Psoas muscle (tissue), 8 donors: Measurements from ENCODE around the gene ASTN2. TPM values are rescaled to one million over a fixed set of nuclear protein-coding genes. Genes with fewer than 3 reads are reported as not detected.

Experiments used
- ATAC-seq, 4 donors: fragments of 200-7000 bp; cut with Tn5 transposase; one replicate each; pipeline ENCODE4 v1.9.1; 2020; ENCODE audit warnings: moderate library complexity in 3 of 4, mild to moderate bottlenecking in 2 of 4
- DNase-seq, 2 donors: peaks; one replicate each; pipeline ENCODE4 v3.0.0-alpha.2; 2020
- H3K27ac ChIP-seq: fragments of 200-600 bp; one replicate; pipeline ENCODE4 v1.8.0; 2022
- H3K27me3 ChIP-seq, 3 donors: fragments of 200-600 bp in 1 of 3; one replicate each; pipeline versions ENCODE4 v1.6.1 to v1.8.0; 2013 to 2022; ENCODE audit warnings: low read length in 2 of 3, mild to moderate bottlenecking in 2 of 3, moderate library complexity in 1 of 3; ENCODE audit not compliant: insufficient read depth in 3 of 3
- H3K36me3 ChIP-seq, 2 donors: fragments of 200-600 bp in 1 of 2; one replicate each; pipeline versions ENCODE4 v1.6.1 to v1.8.0; 2013 to 2022; ENCODE audit warnings: low read depth in 1 of 2, mild to moderate bottlenecking in 1 of 2, moderate library complexity in 1 of 2; ENCODE audit not compliant: insufficient read depth in 1 of 2
- H3K4me1 ChIP-seq: fragments of 200-600 bp; one replicate; pipeline ENCODE4 v1.8.0; 2022
- H3K4me3 ChIP-seq: fragments of 200-600 bp; one replicate; pipeline ENCODE4 v1.8.0; 2022; ENCODE audit warnings: mild to moderate bottlenecking
- H3K9me3 ChIP-seq: fragments of 200-600 bp; one replicate; pipeline ENCODE4 v1.8.0; 2022
- WGBS, 3 donors: extraction: QIAGEN DNeasy Blood & Tissue Kit; methylation state at CpG; one replicate each; pipeline versions ENCODE4 v1.1.6 to v1.1.7; 2013; 5-methylcytosine and 5-hydroxymethylcytosine counted together
- intact Hi-C, 2 donors: fragments of 100-400 bp; cut with DNase I; formaldehyde crosslinking; loops; one replicate each; pipeline versions ENCODE4 v1.11.0 to v1.14.2; 2022
- polyA plus RNA-seq, 3 donors: library from polyadenylated mRNA; stranded (reverse); fragments of 200-250 nt; gene quantifications; one replicate each; pipeline ENCODE4 v1.2.3, GENCODE V29; 2013
- total RNA-seq, 4 donors: library from RNA; stranded (reverse); fragmentation: NEBNext Ultra II Directional in 2 of 4; extraction: Animal tissue kit (Norgen Biotek cat#: 25700) in 2 of 4; gene quantifications; one replicate each; pipeline versions ENCODE4 v1.2.1 to v1.2.4, GENCODE V29; 2021 to 2023
- TF ChIP-seq, protein P1 (sequence below): fragments of 200-600 bp; IDR thresholded peaks from one replicate; pipeline ENCODE4 v1.8.0; 2022; ENCODE audit warnings: antibody characterized with exemption
- donor health status: healthy with polysubstance abuse.
- donor health status: DM: no; HTN: no; CAD: no; lungs with moderate emphysema.
- donor health status: Bipolar disorder and iron deficiency.
- donor health status: healthy.
- donor health status: DM: yes; HTN: yes; CAD: no.
- donor health status: DM: no; HTN: no; CAD: no.
- donor health status: DM: no; HTN: no; CAD: no.
- donor health status: DM: yes; HTN: yes; CAD: no.

Gene ASTN2
- total and polyA plus RNA-seq, 7 donors = 2.0 to 10.3 (median 3.3) TPM

DNA sequence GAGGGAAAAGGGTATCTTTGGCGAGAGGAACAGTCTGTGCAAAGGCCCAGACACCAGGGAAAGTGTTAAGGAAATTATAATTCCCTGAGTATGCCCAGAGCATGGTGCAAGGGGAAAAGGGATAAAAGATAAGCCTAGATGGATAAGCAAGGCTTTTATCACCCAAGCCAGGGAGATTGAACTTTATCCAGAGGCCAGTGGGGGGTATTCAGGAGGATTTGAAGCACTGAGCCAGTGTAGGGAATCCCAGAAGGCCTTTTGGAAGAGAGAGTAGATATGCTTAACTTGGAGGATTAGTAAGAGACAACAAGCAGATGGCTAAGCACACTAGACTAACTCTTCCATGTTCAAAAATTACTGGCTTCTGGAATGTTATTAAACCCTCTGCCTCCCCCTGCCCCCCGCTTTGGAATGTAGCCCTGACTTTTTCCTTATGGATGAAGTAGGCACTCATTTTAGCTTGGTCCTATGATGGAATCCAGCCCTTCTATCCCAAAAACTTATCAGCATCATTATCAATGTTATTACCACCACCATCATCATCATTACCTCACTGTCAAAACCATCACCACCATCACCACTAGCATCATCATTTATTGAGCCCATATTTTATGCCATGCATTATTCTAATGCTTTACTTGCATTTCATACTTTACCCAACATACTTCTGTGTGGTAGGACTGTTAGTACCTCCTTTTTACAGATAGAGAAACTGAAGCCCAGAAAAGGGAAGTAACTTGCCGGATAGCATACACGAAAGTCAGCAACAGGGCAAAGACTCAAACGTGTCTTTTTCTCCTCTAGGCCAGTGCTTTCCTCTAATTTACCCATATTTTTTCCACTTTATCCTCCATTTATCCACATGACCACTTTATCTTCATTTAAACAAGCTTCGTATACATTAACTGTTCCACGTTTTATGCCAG, 1024.3 kb downstream of the ASTN2 start:
- DNase-seq = no peak
- Histone ChIP-seq H3K27ac (no peak overlapping the region), H3K27me3 (no peaks in the 10 kb centered on the region), H3K9me3 (no peaks in the 10 kb centered on the region), H3K4me1 (no peaks in the 10 kb centered on the region), H3K4me3 (no peak overlapping the region), H3K36me3 (no peaks in the 10 kb centered on the region)
- ATAC-seq = no peak
- WGBS, 3 donors = 87 to 91% (median 88%) methylated on average over 7 of the region's 7 CpGs
- TF ChIP-seq, protein P1, sequence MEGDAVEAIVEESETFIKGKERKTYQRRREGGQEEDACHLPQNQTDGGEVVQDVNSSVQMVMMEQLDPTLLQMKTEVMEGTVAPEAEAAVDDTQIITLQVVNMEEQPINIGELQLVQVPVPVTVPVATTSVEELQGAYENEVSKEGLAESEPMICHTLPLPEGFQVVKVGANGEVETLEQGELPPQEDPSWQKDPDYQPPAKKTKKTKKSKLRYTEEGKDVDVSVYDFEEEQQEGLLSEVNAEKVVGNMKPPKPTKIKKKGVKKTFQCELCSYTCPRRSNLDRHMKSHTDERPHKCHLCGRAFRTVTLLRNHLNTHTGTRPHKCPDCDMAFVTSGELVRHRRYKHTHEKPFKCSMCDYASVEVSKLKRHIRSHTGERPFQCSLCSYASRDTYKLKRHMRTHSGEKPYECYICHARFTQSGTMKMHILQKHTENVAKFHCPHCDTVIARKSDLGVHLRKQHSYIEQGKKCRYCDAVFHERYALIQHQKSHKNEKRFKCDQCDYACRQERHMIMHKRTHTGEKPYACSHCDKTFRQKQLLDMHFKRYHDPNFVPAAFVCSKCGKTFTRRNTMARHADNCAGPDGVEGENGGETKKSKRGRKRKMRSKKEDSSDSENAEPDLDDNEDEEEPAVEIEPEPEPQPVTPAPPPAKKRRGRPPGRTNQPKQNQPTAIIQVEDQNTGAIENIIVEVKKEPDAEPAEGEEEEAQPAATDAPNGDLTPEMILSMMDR = no peak
- intact Hi-C loops = no loop called here

GRCh38 chr9:116389541-116390302, 1025.1 kb downstream of the ASTN2 start:
- Histone ChIP-seq H3K27me3 (no peaks in the 10 kb centered on the region), H3K36me3 (no peaks in the 10 kb centered on the region), H3K27ac (no peak overlapping the region), H3K4me3 (no peak overlapping the region), H3K9me3 (no peaks in the 10 kb centered on the region), H3K4me1 (no peaks in the 10 kb centered on the region)
- 88 to 96% (median 91%) methylated on average over 1 of the region's 1 CpG for WGBS, 3 donors
- no peak for ATAC-seq
- intact Hi-C loops = no loop called here
- DNase-seq = no peak
- TF ChIP-seq, protein P1 = no peak

DNA sequence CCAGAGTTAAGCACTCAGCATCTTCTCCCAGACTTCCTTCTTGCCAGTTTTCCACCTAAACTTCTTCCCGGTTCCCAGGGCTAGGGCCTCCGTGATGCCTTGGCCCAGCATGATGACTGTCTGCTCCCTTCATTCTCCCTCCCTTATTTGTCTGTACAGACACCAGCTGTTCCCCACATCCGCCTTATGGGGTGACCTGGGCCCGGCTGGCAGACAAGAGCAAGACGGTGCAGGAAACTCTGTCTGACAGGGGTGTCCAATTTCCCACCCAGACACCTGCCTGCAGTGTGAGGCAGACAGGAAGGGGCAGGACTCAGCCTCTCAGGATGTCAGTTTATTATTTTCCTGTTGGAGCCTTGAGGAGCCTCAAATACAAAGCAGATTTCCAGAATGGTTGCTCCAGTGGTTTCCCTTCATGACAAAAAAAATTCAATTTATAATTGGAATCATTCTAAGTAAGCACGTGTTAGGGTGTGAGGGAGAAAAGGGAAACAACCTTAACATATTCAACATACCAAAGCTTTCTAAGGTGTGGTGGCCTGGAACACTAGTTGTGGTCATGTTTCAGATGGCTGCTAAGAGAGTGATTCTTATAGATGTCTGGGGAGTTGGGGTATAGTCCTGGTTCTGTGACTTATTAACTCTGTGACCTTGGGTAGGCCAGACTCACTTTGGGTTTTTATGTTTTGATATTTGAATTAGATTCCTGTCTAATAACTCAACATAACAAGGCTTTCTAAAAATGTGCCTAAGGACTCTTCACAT, 1026.7 kb downstream of the ASTN2 start:
- ATAC-seq (no peak), DNase-seq (no peak)
- Histone ChIP-seq H3K4me1 (no peaks in the 10 kb centered on the region), H3K27me3 (no peaks in the 10 kb centered on the region), H3K9me3 (no peaks in the 10 kb centered on the region), H3K27ac (no peak overlapping the region), H3K4me3 (no peak overlapping the region), H3K36me3 (no peaks in the 10 kb centered on the region)
- 40 to 70% (median 49%) methylated on average over 6 of the region's 6 CpGs for WGBS, 3 donors
- intact Hi-C loops = no loop called here
- TF ChIP-seq, protein P1 = no peak

DNA sequence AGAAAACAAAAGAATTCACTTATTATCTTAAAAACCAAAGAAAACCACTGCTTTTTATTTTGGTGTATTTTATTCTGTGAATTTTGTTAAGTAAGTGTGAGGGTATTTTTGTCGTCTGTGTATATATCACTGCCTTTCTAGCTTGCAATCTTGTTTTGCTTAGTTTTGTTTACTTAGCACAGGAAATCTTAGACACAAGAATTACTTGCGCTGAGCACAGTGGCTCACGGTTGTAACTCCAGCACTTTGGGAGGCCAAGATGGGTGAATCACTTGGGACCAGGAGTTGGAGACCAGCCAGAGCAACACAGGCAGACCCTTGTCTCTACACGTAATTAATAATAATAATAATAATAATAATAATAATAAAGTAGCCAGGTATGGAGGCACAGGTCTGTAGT, 1030.9 kb downstream of the ASTN2 start:
- Histone ChIP-seq H3K4me3 (no peak overlapping the region), H3K9me3 (no peaks in the 10 kb centered on the region), H3K27ac (no peak overlapping the region), H3K4me1 (no peaks in the 10 kb centered on the region), H3K27me3 (no peaks in the 10 kb centered on the region), H3K36me3 (no peaks in the 10 kb centered on the region)
- intact Hi-C loops = no loop called here
- 60 to 71% (median 65%) methylated on average over 4 of the region's 4 CpGs for WGBS, 3 donors
- TF ChIP-seq, protein P1 = no peak
- ATAC-seq (no peak), DNase-seq (no peak)
